ENCODE results near the gene DSG1. TPM values are rescaled to one million over a fixed set of nuclear protein-coding genes. Genes with fewer than 3 reads are reported as not detected.

The DSG1 gene
- total RNA-seq, 1 experiment from 2014 or later = not detected

GRCh38 chr18:31371989-31372388, 54.0 kb downstream of the DSG1 start:
- H3K9me3 Mint-ChIP-seq (ENCODE audit: unreplicated experiment) = no peaks in the 10 kb centered on the region
- H3K4me3 Mint-ChIP-seq (ENCODE audit: unreplicated experiment) = no peak overlapping the region
- no peak for DNase-seq (ENCODE audit: unreplicated experiment)
- H3K27me3 Mint-ChIP-seq (ENCODE audit: insufficient read depth, unreplicated experiment) = no peaks in the 10 kb centered on the region
- no peaks in the 10 kb centered on the region for H3K4me1 Mint-ChIP-seq (ENCODE audit: insufficient read depth, unreplicated experiment)
- CTCF ChIA-PET = interaction anchor here (1.0 kb wide), 1 partner anchor 9 kb away, joined by 3 read pairs; no protein-coding TSS in a partner anchor
- BruUV-seq (replicated peaks) = no TSS peak
- no peak overlapping the region for H3K27ac Mint-ChIP-seq (ENCODE audit: low read depth, unreplicated experiment)
- TF ChIP-seq CTCF (IDR thresholded peaks at IDR 0.05; ENCODE audit: unreplicated experiment) = no peak
- intact Hi-C loops (cut with micrococcal nuclease) = no loop called here
- POLR2A ChIA-PET = no interaction called here
- H3K36me3 Mint-ChIP-seq (ENCODE audit: insufficient read depth, unreplicated experiment) = no peaks in the 10 kb centered on the region

- Mint-ChIP-seq H3K27ac (ENCODE audit: low read depth, unreplicated experiment) (no peak overlapping the region), H3K36me3 (ENCODE audit: insufficient read depth, unreplicated experiment) (no peaks in the 10 kb centered on the region), H3K9me3 (ENCODE audit: unreplicated experiment) (no peaks in the 10 kb centered on the region), H3K4me1 (ENCODE audit: insufficient read depth, unreplicated experiment) (no peaks in the 10 kb centered on the region), H3K27me3 (ENCODE audit: insufficient read depth, unreplicated experiment) (no peaks in the 10 kb centered on the region), H3K4me3 (ENCODE audit: unreplicated experiment) (no peak overlapping the region)
- CTCF ChIA-PET = no interaction called here
- BruUV-seq (replicated peaks) = no TSS peak
- no peak for TF ChIP-seq CTCF (IDR thresholded peaks at IDR 0.05; ENCODE audit: unreplicated experiment)
- no peak for DNase-seq (ENCODE audit: unreplicated experiment)
- intact Hi-C loops (cut with micrococcal nuclease) = no loop called here
- POLR2A ChIA-PET = interaction anchor here (0.7 kb wide), 1 partner anchor 127 kb away, joined by 3 read pairs; no protein-coding TSS in a partner anchor
Observed at GRCh38 chr18:31373641-31374040, 55.7 kb downstream of the DSG1 start.

GRCh38 chr18:31376477-31376876, 58.5 kb downstream of the DSG1 start, which contains the start of gene DSG4:
DSG4 (plus strand) TSS chr18:31376777; CDS start chr18:31376912, 135 bp downstream.
- no peaks in the 10 kb centered on the region for H3K9me3 Mint-ChIP-seq (ENCODE audit: unreplicated experiment)
- H3K4me3 Mint-ChIP-seq (ENCODE audit: unreplicated experiment) = no peak within 1 kb of the TSS
- intact Hi-C loops (cut with micrococcal nuclease) = no loop called here
- no peaks in the 10 kb centered on the region for H3K4me1 Mint-ChIP-seq (ENCODE audit: insufficient read depth, unreplicated experiment)
- H3K27ac Mint-ChIP-seq (ENCODE audit: low read depth, unreplicated experiment) = no peak within 1 kb of the TSS
- ChIA-PET CTCF (no interaction called here), POLR2A (no interaction called here)
- BruUV-seq (replicated peaks) = no TSS peak
- no peaks in the 10 kb centered on the region for H3K27me3 Mint-ChIP-seq (ENCODE audit: insufficient read depth, unreplicated experiment)
- TF ChIP-seq CTCF (IDR thresholded peaks at IDR 0.05; ENCODE audit: unreplicated experiment) = no peak
- no peak for DNase-seq (ENCODE audit: unreplicated experiment)
- H3K36me3 Mint-ChIP-seq (ENCODE audit: insufficient read depth, unreplicated experiment) = peaks cover 4% of the 10 kb centered on the region

- no peaks in the 10 kb centered on the region for H3K4me1 Mint-ChIP-seq (ENCODE audit: insufficient read depth, unreplicated experiment)
- H3K36me3 Mint-ChIP-seq (ENCODE audit: insufficient read depth, unreplicated experiment) = peaks cover 6% of the 10 kb centered on the region
- intact Hi-C loops (cut with micrococcal nuclease) = no loop called here
- no peak for DNase-seq (ENCODE audit: unreplicated experiment)
- H3K27ac Mint-ChIP-seq (ENCODE audit: low read depth, unreplicated experiment) = no peak overlapping the region
- POLR2A ChIA-PET = interaction anchor here (2.1 kb wide), 1 partner anchor 56 kb away, joined by 6 read pairs; no protein-coding TSS in a partner anchor
- no peaks in the 10 kb centered on the region for H3K27me3 Mint-ChIP-seq (ENCODE audit: insufficient read depth, unreplicated experiment)
- BruUV-seq (replicated peaks) = no TSS peak
- no peak overlapping the region for H3K4me3 Mint-ChIP-seq (ENCODE audit: unreplicated experiment)
- no peak for TF ChIP-seq CTCF (IDR thresholded peaks at IDR 0.05; ENCODE audit: unreplicated experiment)
- CTCF ChIA-PET = interaction anchor here (0.7 kb wide), 1 partner anchor 307 kb away, joined by 3 read pairs; no protein-coding TSS in a partner anchor
- no peaks in the 10 kb centered on the region for H3K9me3 Mint-ChIP-seq (ENCODE audit: unreplicated experiment)
Observed at GRCh38 chr18:31380912-31381311, 63.0 kb downstream of the DSG1 start.

Measured in MCF 10A (cell line).